ENCODE data around the gene UBE3A.
"Not testable (repeated sequence)": the region's sequence is repeated elsewhere in the genome, so short reads cannot be mapped to it uniquely, and the experiment has no call there.

The UBE3A gene

DNA sequence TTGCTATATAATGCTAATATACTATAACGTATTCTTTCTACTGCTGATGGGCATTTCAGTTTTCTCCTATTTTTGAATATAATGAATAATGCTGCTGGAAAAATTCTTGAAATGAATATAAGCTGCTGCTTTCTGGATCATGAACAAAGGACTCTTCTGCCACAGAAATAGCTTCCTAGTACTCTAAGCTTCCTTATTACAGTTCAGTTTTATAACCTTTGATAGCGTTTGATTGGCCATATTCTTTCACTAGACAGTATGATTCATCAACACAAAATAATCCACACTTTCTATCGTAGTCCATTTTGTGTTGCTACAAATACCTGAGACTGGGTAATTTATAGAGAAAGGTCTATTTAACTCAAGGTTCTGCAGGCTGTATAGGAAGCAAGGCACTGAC is 16.4 kb upstream of the UBE3A start:
- no peak for ATAC-seq (replicated peaks)
- Mint-ChIP-seq H3K9me3 (peaks cover 4 to 9% of the 10 kb centered on the region in 2 donors), H3K27me3 (no peaks in the 10 kb centered on the region), H3K36me3 (peaks cover 4% of the 10 kb centered on the region in 2 donors), H3K4me1 (no peaks in the 10 kb centered on the region), H3K4me3 (no peak overlapping the region), H3K27ac (no peak overlapping the region)
- DNase-seq, result no peak

DNA sequence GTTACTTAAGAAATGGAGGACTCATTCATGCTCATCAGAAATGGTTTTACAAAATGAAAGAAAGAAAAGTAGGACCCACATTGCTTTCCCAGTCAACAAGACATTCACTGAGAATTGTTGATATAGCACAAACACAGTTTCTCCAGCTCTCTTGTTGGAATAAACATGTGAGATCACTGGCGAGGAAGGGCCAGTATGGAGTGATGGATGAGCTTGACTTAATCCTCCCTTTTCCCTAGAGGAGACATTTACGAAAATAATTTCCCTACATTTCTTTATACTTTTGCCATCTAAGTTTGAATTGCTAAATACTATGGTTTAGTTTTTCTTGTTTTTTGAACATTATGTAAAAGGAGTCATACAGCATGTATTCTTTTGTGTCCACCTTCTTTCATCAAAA is 15.9 kb upstream of the UBE3A start:
- Mint-ChIP-seq H3K36me3 (peaks cover 4% of the 10 kb centered on the region in 2 donors), H3K4me3 (no peak overlapping the region), H3K27ac (no peak overlapping the region), H3K27me3 (no peaks in the 10 kb centered on the region), H3K9me3 (peaks cover 4 to 9% of the 10 kb centered on the region in 2 donors), H3K4me1 (no peaks in the 10 kb centered on the region)
- no peak for ATAC-seq (replicated peaks)
- no peak for DNase-seq

DNA sequence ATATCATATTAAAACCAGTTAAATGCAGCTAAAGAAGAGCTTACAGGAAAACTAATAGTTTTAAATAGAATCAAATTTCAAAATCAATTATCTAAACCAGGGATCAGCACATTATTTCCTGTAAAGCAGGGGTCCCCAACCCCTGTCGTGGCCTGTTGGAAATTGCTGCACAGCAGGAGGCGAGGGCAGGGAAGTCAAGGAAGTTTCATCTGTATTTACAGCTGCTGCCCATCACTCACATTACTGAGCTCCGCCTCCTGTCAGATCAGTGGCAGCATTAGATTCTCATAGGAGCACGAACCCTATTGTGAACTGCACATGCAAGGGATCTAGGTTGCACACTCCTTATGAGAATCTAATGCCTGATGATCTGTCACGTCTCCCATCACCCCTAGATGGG is 14.4 kb upstream of the UBE3A start:
- H3K9me3 Mint-ChIP-seq; H3K27ac Mint-ChIP-seq; H3K27me3 Mint-ChIP-seq; H3K36me3 Mint-ChIP-seq; ATAC-seq (replicated peaks); H3K4me3 Mint-ChIP-seq; DNase-seq; H3K4me1 Mint-ChIP-seq: not testable (repeated sequence)

DNA sequence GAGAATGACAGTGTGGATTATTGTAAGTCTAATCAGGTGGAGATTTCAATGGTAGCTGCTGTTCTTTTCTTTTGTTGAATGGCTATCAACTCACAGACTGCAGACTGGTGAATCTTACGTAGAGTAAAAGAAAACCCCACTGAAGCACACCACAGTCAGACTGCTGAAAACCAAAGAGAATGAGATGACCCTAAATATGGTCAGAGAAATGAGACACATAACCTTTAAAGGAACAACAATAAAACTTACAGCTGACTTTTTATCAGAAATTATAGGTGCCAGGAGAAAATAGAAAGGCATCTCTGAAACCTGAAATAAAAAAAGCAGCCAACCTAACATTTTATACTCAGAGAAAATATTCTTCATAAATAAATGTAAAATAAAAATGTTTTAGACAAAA is 12.7 kb upstream of the UBE3A start:
- ATAC-seq (replicated peaks) (no peak), DNase-seq (no peak)
- Mint-ChIP-seq H3K27me3 (peaks cover 4 to 9% of the 10 kb centered on the region in 2 donors), H3K36me3 (peaks cover 4 to 10% of the 10 kb centered on the region in 2 donors), H3K4me3 (no peak overlapping the region), H3K4me1 (no peaks in the 10 kb centered on the region), H3K27ac (no peak overlapping the region), H3K9me3 (peaks cover 4 to 7% of the 10 kb centered on the region in 2 donors)

DNA sequence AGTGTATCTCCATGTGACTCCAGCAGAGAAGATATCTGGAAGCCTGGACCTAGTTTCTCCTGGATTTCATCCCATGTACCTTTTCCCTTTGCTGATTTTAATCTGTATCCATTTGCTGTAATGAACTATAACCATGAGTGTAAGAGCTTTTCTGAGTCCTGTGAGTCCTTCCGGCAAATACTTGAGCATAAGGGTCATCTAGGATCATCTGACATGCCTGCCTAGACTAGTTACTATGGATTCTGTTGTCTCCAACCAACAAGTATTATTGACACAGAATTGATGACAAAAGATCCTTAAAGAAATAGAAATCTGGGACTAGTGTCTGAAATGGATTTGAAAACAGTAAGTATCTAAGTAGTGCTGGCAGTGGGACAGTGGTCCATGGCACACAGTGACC is 11.3 kb upstream of the UBE3A start:
- Mint-ChIP-seq H3K27ac (no peak overlapping the region), H3K36me3 (peaks cover 4 to 10% of the 10 kb centered on the region in 2 donors), H3K27me3 (peaks cover 4 to 9% of the 10 kb centered on the region in 2 donors), H3K4me3 (no peak overlapping the region), H3K9me3 (peaks cover 4 to 7% of the 10 kb centered on the region in 2 donors), H3K4me1 (no peaks in the 10 kb centered on the region)
- DNase-seq (no peak), ATAC-seq (replicated peaks) (no peak)

DNA sequence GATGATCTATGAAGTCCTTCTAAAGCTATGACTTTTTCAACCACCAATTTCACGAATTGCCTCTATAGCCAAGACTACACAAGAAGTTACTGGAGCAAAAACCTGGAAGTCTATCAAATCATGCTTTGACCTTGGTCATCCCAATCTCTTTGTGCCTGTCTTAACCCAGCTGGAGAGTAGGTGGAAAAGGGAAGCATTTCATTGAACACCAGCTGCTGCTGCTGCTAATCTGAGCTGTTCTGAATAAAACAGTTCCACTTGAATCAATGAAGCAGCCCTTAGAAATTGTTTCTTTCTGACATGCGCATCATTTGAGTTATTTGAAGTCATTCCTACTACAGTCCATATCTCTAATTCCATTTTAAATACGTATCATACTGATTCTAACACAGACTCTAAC is 7.3 kb upstream of the UBE3A start:
- Mint-ChIP-seq H3K27me3 (peaks cover 4 to 9% of the 10 kb centered on the region in 2 donors), H3K4me1 (no peaks in the 10 kb centered on the region), H3K9me3 (peaks cover 1 to 4% of the 10 kb centered on the region in 2 donors), H3K36me3 (peaks cover under 1 to 10% of the 10 kb centered on the region in 2 donors), H3K27ac (no peak overlapping the region), H3K4me3 (no peak overlapping the region)
- DNase-seq (no peak), ATAC-seq (replicated peaks) (no peak)

DNA sequence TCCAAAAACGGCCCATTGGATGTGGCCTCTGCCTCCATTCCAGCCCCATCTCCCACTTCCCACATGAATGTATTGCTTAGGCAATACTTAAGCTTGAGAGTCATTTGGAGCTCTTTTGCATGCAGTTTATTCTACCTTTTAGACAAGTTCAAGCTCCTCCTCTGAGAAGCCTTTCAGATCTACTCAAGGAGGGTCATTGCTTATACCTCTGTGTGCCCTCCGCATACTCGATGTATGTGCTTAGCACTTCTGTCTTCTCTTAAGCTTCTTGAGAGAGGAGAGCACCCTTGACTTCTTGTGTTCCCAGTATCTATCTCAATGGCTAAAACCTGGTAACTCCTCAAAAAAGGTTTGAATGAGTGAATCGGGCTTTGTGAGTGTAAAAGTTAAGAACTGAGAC is 6.6 kb upstream of the UBE3A start:
- Mint-ChIP-seq H3K36me3 (peaks cover 1 to 10% of the 10 kb centered on the region in 2 donors), H3K4me1 (no peaks in the 10 kb centered on the region), H3K9me3 (peaks cover 0 to 2% of the 10 kb centered on the region in 2 donors), H3K27me3 (peaks cover 4 to 9% of the 10 kb centered on the region in 2 donors), H3K27ac (no peak overlapping the region), H3K4me3 (no peak overlapping the region)
- no peak for ATAC-seq (replicated peaks)
- DNase-seq, result no peak

DNA sequence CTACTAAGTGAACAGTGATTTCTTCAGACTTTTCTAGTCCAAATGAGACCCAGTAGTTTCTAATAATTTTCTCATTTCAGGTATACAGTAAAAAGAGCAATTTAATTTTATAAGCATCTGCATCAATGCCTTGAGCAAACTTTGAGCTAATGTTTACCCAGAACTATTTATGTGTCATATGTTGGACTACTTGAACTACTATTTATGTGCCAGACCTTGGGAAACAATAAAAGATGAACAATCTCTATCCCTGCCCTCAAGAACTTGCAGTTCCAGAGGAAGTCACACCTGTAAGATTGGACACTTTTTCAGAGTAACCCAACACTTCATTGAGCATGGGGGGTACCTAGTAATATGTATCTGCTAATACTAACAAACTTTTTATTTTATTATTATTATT is 2.3 kb upstream of the UBE3A start:
- Mint-ChIP-seq H3K36me3 (peaks cover 4 to 8% of the 10 kb centered on the region in 2 donors), H3K4me3 (no peak overlapping the region), H3K9me3 (peaks cover 0 to 2% of the 10 kb centered on the region in 2 donors), H3K27me3 (no peaks in the 10 kb centered on the region), H3K4me1 (peaks cover 4 to 11% of the 10 kb centered on the region in 2 donors), H3K27ac (no peak overlapping the region)
- no peak for DNase-seq
- no peak for ATAC-seq (replicated peaks)

DNA sequence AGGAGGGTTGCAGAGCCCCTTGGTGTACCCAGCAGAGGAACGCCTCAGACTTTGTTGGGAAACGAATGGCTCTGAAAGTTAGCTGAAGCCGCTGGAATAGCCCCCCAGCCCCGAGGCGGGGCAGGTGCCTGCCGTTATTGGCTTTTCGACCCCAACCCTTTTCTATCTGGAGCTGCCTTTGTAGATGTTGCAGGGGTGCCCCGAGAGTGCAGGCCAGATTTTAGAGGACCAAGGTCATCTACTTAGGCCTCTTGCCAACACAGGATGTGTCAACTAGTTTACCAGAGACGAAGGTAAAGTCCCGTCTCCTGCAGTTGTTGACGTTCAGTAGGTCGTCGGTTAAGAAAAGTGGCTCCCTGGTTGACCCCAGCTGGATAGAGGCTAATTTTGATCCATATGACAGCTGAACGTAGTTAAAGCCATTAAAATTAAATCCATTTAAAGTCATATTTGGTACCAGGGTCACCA is 579 bp upstream of the UBE3A start:
- DNase-seq (no peak), ATAC-seq (replicated peaks) (peak; percentile 12 to 13)
- H3K27ac Mint-ChIP-seq, result peak overlapping the region; percentile 95
- peaks cover 16 to 22% of the 10 kb centered on the region in 2 donors for H3K4me1 Mint-ChIP-seq
- H3K4me3 Mint-ChIP-seq, result peak overlapping the region; percentile 84 to 92
- H3K9me3 Mint-ChIP-seq, result peaks cover 0 to 2% of the 10 kb centered on the region in 2 donors
- H3K36me3 Mint-ChIP-seq, result peaks cover 4 to 20% of the 10 kb centered on the region in 2 donors
- H3K27me3 Mint-ChIP-seq, result no peaks in the 10 kb centered on the region

DNA sequence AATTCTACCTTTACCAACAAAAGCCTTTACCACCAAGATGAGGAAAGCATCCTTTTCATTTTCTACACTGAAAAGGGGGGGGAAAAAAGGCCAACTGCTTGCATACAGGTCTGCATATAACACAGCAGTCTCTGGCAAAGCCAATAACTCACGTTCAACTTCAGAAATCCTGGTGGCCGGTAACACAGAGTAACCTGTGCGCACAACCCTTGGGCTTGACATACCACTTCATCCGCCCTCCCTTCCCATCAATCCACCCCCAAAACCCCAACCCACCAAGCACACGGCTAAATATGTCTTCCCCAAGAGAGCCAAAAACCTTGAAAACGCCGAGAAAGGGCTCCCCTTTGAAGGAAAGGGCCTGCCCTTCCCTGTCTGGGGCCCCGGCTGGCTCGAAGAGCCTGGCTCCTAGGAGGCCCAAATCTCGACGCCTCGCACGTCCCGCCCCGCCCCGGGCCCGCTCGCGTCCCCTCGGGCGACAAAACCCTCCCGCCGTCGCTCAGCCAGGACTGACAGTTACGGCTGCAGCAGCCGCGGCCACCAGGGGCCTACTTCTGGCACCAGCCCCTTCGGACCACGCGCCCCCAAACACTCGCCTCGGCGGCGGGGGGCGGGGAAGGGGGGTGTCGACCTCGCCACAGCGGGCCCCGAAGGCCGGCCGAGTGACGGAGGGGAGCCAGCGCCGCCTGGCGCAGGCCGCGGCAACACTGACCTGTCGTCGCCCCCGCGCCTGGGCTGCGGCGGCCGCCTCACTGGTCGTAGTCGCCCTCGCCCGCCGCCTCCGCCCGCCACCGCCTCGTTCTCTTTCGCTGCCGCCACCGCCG is 835 bp downstream of the UBE3A start:
- peak; percentile 50 to 54 for ATAC-seq (replicated peaks)
- peak; percentile 67 for DNase-seq
- Mint-ChIP-seq H3K4me1 (peaks cover 17 to 32% of the 10 kb centered on the region in 2 donors), H3K9me3 (peaks cover 0 to 2% of the 10 kb centered on the region in 2 donors), H3K36me3 (peaks cover 4 to 20% of the 10 kb centered on the region in 2 donors), H3K27me3 (no peaks in the 10 kb centered on the region), H3K27ac (peak overlapping the region; percentile 93), H3K4me3 (peak overlapping the region; percentile 90 to 92)

DNA sequence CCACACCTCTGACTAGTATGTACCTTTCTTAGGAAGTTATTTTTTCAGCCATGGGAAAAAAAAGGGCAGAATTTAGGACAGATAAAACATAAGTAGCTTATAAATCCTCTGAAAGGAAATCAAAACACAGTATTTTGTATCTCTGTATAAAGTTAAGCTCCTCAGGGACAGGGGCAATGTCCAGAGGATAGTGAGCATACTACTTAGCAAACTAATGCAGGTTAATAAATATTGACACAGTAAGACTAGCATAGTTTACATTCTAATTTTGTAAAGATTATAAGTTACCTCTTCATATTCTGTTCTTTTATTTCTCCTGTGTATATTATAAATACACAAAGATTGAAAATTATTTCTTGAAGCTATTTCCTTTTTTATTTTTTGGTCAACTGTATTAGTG is 2.1 kb downstream of the UBE3A start:
- no peak for ATAC-seq (replicated peaks)
- Mint-ChIP-seq H3K4me1 (peaks cover 26 to 44% of the 10 kb centered on the region in 2 donors), H3K27ac (no peak overlapping the region)

DNA sequence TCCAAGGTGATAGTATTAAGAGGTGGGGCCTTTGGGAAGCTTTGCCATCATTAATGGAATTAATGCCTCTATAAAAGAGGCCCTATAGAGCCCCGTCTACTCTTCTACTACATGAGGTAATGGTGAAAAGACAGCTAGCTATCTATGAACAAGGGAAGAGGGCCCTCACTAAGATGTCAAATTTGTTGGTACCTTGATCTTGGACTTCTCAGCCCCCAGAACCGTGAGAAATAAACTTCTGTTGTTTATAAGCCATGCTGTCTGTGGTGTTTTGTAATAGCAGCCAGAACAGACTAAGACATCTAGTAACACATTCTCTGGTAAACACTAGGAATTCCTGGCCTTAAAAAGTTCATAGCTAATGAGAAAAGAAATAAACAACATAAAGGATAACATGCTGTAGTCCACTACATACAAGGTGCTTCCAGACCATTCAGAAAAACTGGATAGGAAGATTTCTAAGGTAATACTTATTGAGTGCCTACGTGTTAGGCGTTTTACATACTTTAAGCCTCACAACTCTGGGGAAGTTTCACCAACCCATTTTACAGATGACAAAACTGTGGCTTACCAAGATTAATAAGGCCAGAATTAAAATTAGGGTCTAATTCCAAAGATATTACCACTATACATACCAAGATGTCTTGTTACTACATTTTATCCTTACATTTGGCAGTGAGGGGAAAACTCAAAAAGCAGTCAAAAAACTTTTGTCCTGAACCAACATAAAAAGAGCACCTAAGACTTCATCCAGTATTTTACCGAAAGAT is 3.2 kb downstream of the UBE3A start:
- Mint-ChIP-seq H3K36me3 (peaks cover 9 to 27% of the 10 kb centered on the region in 2 donors), H3K4me1 (peaks cover 32 to 55% of the 10 kb centered on the region in 2 donors), H3K27me3 (no peaks in the 10 kb centered on the region), H3K4me3 (peak overlapping the region in 1 of 2 donors; percentile 66), H3K9me3 (no peaks in the 10 kb centered on the region), H3K27ac (no peak overlapping the region)
- DNase-seq (no peak), ATAC-seq (replicated peaks) (no peak)

More for the DNA sequence above, 2.1 kb downstream of the UBE3A start:
- Mint-ChIP-seq H3K27me3 (no peaks in the 10 kb centered on the region), H3K36me3 (peaks cover 4 to 19% of the 10 kb centered on the region in 2 donors), H3K9me3 (no peaks in the 10 kb centered on the region), H3K4me3 (peak overlapping the region; percentile 90 to 92)
- no peak for DNase-seq

DNA sequence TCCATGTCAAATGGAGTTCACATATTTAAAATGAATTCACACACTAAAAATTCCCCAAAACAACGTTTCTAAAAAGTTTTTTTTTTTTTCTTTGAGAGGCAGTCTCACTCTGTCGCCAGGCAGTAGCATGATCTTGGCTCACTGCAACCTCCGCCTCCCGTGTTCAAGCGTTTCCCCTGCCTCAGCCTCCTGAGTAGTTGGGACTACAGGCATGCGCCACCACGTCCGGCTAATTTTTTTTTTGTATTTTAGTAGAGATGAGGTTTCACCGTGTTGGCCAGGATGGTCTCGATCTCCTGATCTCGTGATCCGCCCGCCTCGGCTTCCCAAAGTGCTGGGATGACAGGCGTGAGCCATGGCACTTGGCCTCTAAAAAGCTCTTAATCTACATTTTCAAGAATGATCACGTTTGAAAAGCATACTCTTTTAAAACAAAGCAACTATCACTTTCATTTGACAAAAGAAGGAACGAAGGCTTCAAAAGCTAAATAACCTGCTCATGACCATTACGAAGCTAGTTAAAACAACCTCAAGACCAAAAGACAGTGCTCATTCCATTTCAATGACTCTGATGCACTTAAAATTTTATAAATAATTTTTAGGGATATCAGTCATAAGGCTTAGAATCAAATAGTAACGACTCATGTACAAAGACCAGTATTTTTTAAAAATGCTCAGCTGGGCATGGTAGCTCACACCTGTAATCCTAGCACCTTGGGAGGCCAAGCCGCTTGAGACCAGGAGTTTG is 5.5 kb downstream of the UBE3A start:
- peak overlapping the region; percentile 75 for H3K27ac Mint-ChIP-seq
- no peak overlapping the region for H3K4me3 Mint-ChIP-seq
- no peak for ATAC-seq (replicated peaks)
- peaks cover 11 to 30% of the 10 kb centered on the region in 2 donors for H3K36me3 Mint-ChIP-seq
- no peak for DNase-seq
- peaks cover 40 to 65% of the 10 kb centered on the region in 2 donors for H3K4me1 Mint-ChIP-seq
- no peaks in the 10 kb centered on the region for H3K27me3 Mint-ChIP-seq
- no peaks in the 10 kb centered on the region for H3K9me3 Mint-ChIP-seq
